ENCODE results near the gene DAND5. TPM values are rescaled to one million over a fixed set of nuclear protein-coding genes. Genes with fewer than 3 reads are reported as not detected.
A peak's percentile ranks its signal among the peaks of the same experiment; 100 is the strongest.

The DAND5 gene
- total RNA-seq, 2 donors from 2014 or later = 2.9 to 10.7 TPM

GRCh38 chr19:12959481-12959880 is 9.9 kb upstream of the DAND5 start:
- Histone ChIP-seq H3K9me3 (no peaks in the 10 kb centered on the region), H3K36me3 (peaks cover 5% of the 10 kb centered on the region), H3K27me3 (no peaks in the 10 kb centered on the region), H3K27ac (no peak overlapping the region), H3K4me1 (peaks cover 0 to 20% of the 10 kb centered on the region in 2 donors), H3K4me3 (no peak overlapping the region)
- DNase-seq (ENCODE audit: low spot score) = no peak
- TF ChIP-seq CTCF (IDR thresholded peaks at IDR 0.05) = no peak

- Histone ChIP-seq H3K27ac (peak overlapping the region; percentile 32 to 71), H3K27me3 (no peaks in the 10 kb centered on the region), H3K9me3 (no peaks in the 10 kb centered on the region), H3K4me3 (peak overlapping the region; percentile 40 to 60), H3K36me3 (no peaks in the 10 kb centered on the region), H3K4me1 (peaks cover 0 to 10% of the 10 kb centered on the region in 2 donors)
- peak; percentile 78 to 95 for TF ChIP-seq CTCF (IDR thresholded peaks at IDR 0.05)
- peak; percentile 77 for DNase-seq (ENCODE audit: low spot score)
Measured at GRCh38 chr19:12965017-12965811, 4.2 kb upstream of the DAND5 start.

GRCh38 chr19:12965812-12966135 is 3.6 kb upstream of the DAND5 start:
- TF ChIP-seq CTCF (IDR thresholded peaks at IDR 0.05) = no peak
- H3K4me3 ChIP-seq = peak overlapping the region in 1 of 2 donors; percentile 60

GRCh38 chr19:12967907-12968306 is 1.5 kb upstream of the DAND5 start:
- Histone ChIP-seq H3K27me3 (no peaks in the 10 kb centered on the region), H3K36me3 (no peaks in the 10 kb centered on the region), H3K4me1 (peaks cover 0 to 10% of the 10 kb centered on the region in 2 donors), H3K9me3 (no peaks in the 10 kb centered on the region), H3K4me3 (no peak overlapping the region), H3K27ac (no peak overlapping the region)
- DNase-seq (ENCODE audit: low spot score) = no peak
- no peak for TF ChIP-seq CTCF (IDR thresholded peaks at IDR 0.05)

More at GRCh38 chr19:12965812-12966135, 3.6 kb upstream of the DAND5 start:
- peak overlapping the region; percentile 32 to 71 for H3K27ac ChIP-seq
- no peaks in the 10 kb centered on the region for H3K9me3 ChIP-seq
- DNase-seq (ENCODE audit: low spot score) = no peak
- H3K27me3 ChIP-seq = no peaks in the 10 kb centered on the region
- H3K36me3 ChIP-seq = no peaks in the 10 kb centered on the region
- peaks cover 0 to 10% of the 10 kb centered on the region in 2 donors for H3K4me1 ChIP-seq

GRCh38 chr19:12970070-12970820 is 869 bp downstream of the DAND5 start:
- no peak for DNase-seq (ENCODE audit: low spot score)
- Histone ChIP-seq H3K36me3 (no peaks in the 10 kb centered on the region), H3K9me3 (no peaks in the 10 kb centered on the region), H3K4me3 (no peak overlapping the region), H3K27me3 (no peaks in the 10 kb centered on the region), H3K4me1 (peaks cover 0 to 13% of the 10 kb centered on the region in 2 donors), H3K27ac (peak overlapping the region; percentile 78 to 84)
- no peak for TF ChIP-seq CTCF (IDR thresholded peaks at IDR 0.05)
